GM18858 (cell line): ENCODE measurements around the gene TMBIM4.

Source experiments
- ATAC-seq: cut with Tn5 transposase; IDR thresholded peaks from one replicate; pipeline ENCODE4 v1.9.1; 2021; ENCODE audit not compliant: unreplicated experiment

TMBIM4 gene

GRCh38 chr12:66142826-66143225 is 27.0 kb downstream of the TMBIM4 start:
- ATAC-seq = no peak

- ATAC-seq = no peak
Observed at GRCh38 chr12:66141299-66141698, 28.5 kb downstream of the TMBIM4 start.

- no peak for ATAC-seq
Observed at GRCh38 chr12:66140731-66141130, 29.1 kb downstream of the TMBIM4 start.

GRCh38 chr12:66139328-66139727 is 30.5 kb downstream of the TMBIM4 start:
- ATAC-seq = no peak

GRCh38 chr12:66137937-66138336 is 31.9 kb downstream of the TMBIM4 start:
- ATAC-seq = no peak

- no peak for ATAC-seq
Observed at GRCh38 chr12:66132408-66132807, 37.4 kb downstream of the TMBIM4 start.

- no peak for ATAC-seq
Observed at GRCh38 chr12:66131067-66131688, 38.6 kb downstream of the TMBIM4 start.

- ATAC-seq = peak; percentile 96
Observed at GRCh38 chr12:66130267-66131066, 39.3 kb downstream of the TMBIM4 start, which contains the start of gene LLPH. Gene LLPH (minus strand): TSS chr12:66130750. CDS start chr12:66129106, 1,644 bp downstream.

- ATAC-seq = no peak
Observed at GRCh38 chr12:66129934-66130266, 39.9 kb downstream of the TMBIM4 start.

- ATAC-seq = no peak
Observed at GRCh38 chr12:66127650-66128049, 42.1 kb downstream of the TMBIM4 start.

GRCh38 chr12:66120477-66120876 is 49.3 kb downstream of the TMBIM4 start:
- ATAC-seq = no peak

- ATAC-seq = peak; percentile 61
Observed at GRCh38 chr12:66119870-66120241, 49.9 kb downstream of the TMBIM4 start.

- no peak for ATAC-seq
Observed at GRCh38 chr12:66119229-66119869, 50.4 kb downstream of the TMBIM4 start.

GRCh38 chr12:66118240-66118891 is 51.4 kb downstream of the TMBIM4 start:
- ATAC-seq = no peak

GRCh38 chr12:66117242-66117641 is 52.6 kb downstream of the TMBIM4 start:
- no peak for ATAC-seq

GRCh38 chr12:66115071-66115600 is 54.7 kb downstream of the TMBIM4 start:
- no peak for ATAC-seq

GRCh38 chr12:66113471-66113870 is 56.3 kb downstream of the TMBIM4 start:
- no peak for ATAC-seq

GRCh38 chr12:66111605-66112004 is 58.2 kb downstream of the TMBIM4 start:
- ATAC-seq = no peak

- no peak for ATAC-seq
Observed at GRCh38 chr12:66109056-66109455, 60.7 kb downstream of the TMBIM4 start.

GRCh38 chr12:66108386-66108785 is 61.4 kb downstream of the TMBIM4 start:
- no peak for ATAC-seq

- peak; percentile 91 for ATAC-seq
Observed at GRCh38 chr12:66107451-66107915, 62.3 kb downstream of the TMBIM4 start.
